HTR-8/SVneo (cell line): Measurements from ENCODE around the gene BABAM2.
"Not testable (repeated sequence)": the region's sequence is repeated elsewhere in the genome, so short reads cannot be mapped to it uniquely, and the experiment has no call there.

Experiments
- DNase-seq: peaks from one replicate; pipeline ENCODE4 v3.0.0; 2011; ENCODE audit warnings: low spot score, mixed read lengths; ENCODE audit not compliant: insufficient read length
- FAIRE-seq: peaks from 2 replicates; lab custom pipeline; 2011; peaks lifted over from hg19 to GRCh38; lab: Jason Lieb, UNC

Gene BABAM2

GRCh38 chr2:28329184-28329583, 438.7 kb downstream of the BABAM2 start:
- FAIRE-seq: no peak
- DNase-seq: no peak

GRCh38 chr2:28330722-28331121, 440.2 kb downstream of the BABAM2 start:
- DNase-seq, FAIRE-seq: not testable (repeated sequence)

- not testable (repeated sequence) for DNase-seq, FAIRE-seq
These were observed 441.3 kb downstream of the BABAM2 start for GRCh38 chr2:28331797-28332196.

GRCh38 chr2:28332696-28333095, 442.2 kb downstream of the BABAM2 start:
- DNase-seq (no peak), FAIRE-seq (no peak)

GRCh38 chr2:28333606-28334526, 443.3 kb downstream of the BABAM2 start:
- no peak for DNase-seq
- no peak for FAIRE-seq

- FAIRE-seq (no peak), DNase-seq (no peak)
These were observed 444.0 kb downstream of the BABAM2 start for GRCh38 chr2:28334527-28334894.

GRCh38 chr2:28335265-28335664, 444.7 kb downstream of the BABAM2 start:
- FAIRE-seq, DNase-seq: not testable (repeated sequence)

- DNase-seq (no peak), FAIRE-seq (no peak)
These were observed 445.1 kb downstream of the BABAM2 start for GRCh38 chr2:28335666-28336065.

GRCh38 chr2:28336264-28336980, 445.9 kb downstream of the BABAM2 start:
- DNase-seq (no peak), FAIRE-seq (no peak)

GRCh38 chr2:28336982-28337627, 446.6 kb downstream of the BABAM2 start:
- FAIRE-seq (peak; percentile 71), DNase-seq (no peak)

GRCh38 chr2:28338046-28338817, 447.7 kb downstream of the BABAM2 start:
- DNase-seq: no peak

GRCh38 chr2:28338831-28339321, 448.3 kb downstream of the BABAM2 start:
- DNase-seq (no peak), FAIRE-seq (peak; percentile 28)

More at GRCh38 chr2:28338046-28338817, 447.7 kb downstream of the BABAM2 start:
- FAIRE-seq: no peak

- DNase-seq (no peak), FAIRE-seq (no peak)
These were observed 449.1 kb downstream of the BABAM2 start for GRCh38 chr2:28339516-28340175.

GRCh38 chr2:28340312-28341202, 450.0 kb downstream of the BABAM2 start:
- FAIRE-seq (peak; percentile 51), DNase-seq (no peak)

- no peak for FAIRE-seq
These were observed 450.8 kb downstream of the BABAM2 start for GRCh38 chr2:28341208-28341891.

GRCh38 chr2:28342081-28342967, 451.8 kb downstream of the BABAM2 start:
- FAIRE-seq: peak; percentile 28
- DNase-seq: peak; percentile 61

More at GRCh38 chr2:28341208-28341891, 450.8 kb downstream of the BABAM2 start:
- DNase-seq: no peak
